B cell (primary cell): ENCODE results near the gene ACBD3.

Source experiments
- CTCF ChIP-seq: fragments of 200-600 bp; IDR thresholded peaks from one replicate; pipeline ENCODE4 v1.8.0; 2022; ENCODE audit warnings: antibody characterized with exemption, mild to moderate bottlenecking
- EZH2 ChIP-seq: IDR thresholded peaks from 2 replicates; pipeline ENCODE4 v1.6.1; 2012; ENCODE audit warnings: borderline replicate concordance, low read depth, mild to moderate bottlenecking, moderate library complexity, low read length; ENCODE audit not compliant: insufficient read depth, poor library complexity, severe bottlenecking

GRCh38 chr1:226217273-226217672, 30.7 kb upstream of the ACBD3 start:
- no peak for TF ChIP-seq CTCF
- no peak for TF ChIP-seq EZH2
